SK-N-SH treated with all-trans-retinoic acid at 6 μM for 48 hours (cell line): ENCODE results near the gene FSIP1.

Source experiments
- RARB ChIP-seq: fragments of 250-450 bp; sonication (Bioruptor Pico); IDR thresholded peaks from 2 replicates; pipeline ENCODE4 v1.8.0; 2021; ENCODE audit warnings: mild to moderate bottlenecking, moderate library complexity
- TCF4 ChIP-seq: fragments of 250-450 bp; sonication (Bioruptor Pico); IDR thresholded peaks from 2 replicates; pipeline ENCODE4 v1.8.0; 2021; ENCODE audit warnings: mild to moderate bottlenecking, moderate library complexity, borderline replicate concordance
- TF ChIP-seq, protein P1 (sequence below): fragments of 250-450 bp; sonication (Bioruptor Pico); IDR thresholded peaks from 2 replicates; pipeline ENCODE4 v1.8.0; 2020; ENCODE audit warnings: mild to moderate bottlenecking, moderate library complexity, borderline replicate concordance
- TF ChIP-seq, protein P2 (sequence below): fragments of 250-450 bp; sonication (Bioruptor Pico); IDR thresholded peaks from 2 replicates; pipeline ENCODE4 v1.5.0; 2020; ENCODE audit warnings: mild to moderate bottlenecking, moderate library complexity

GRCh38 chr15:39616731-39617455 is 165.7 kb downstream of the FSIP1 start:
- TF ChIP-seq, protein P1, sequence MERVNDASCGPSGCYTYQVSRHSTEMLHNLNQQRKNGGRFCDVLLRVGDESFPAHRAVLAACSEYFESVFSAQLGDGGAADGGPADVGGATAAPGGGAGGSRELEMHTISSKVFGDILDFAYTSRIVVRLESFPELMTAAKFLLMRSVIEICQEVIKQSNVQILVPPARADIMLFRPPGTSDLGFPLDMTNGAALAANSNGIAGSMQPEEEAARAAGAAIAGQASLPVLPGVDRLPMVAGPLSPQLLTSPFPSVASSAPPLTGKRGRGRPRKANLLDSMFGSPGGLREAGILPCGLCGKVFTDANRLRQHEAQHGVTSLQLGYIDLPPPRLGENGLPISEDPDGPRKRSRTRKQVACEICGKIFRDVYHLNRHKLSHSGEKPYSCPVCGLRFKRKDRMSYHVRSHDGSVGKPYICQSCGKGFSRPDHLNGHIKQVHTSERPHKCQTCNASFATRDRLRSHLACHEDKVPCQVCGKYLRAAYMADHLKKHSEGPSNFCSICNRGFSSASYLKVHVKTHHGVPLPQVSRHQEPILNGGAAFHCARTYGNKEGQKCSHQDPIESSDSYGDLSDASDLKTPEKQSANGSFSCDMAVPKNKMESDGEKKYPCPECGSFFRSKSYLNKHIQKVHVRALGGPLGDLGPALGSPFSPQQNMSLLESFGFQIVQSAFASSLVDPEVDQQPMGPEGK = no peak
- TF ChIP-seq RARB (CRISPR knock-in tag) (no peak), TCF4 (CRISPR knock-in tag) (no peak)
- TF ChIP-seq, protein P2, sequence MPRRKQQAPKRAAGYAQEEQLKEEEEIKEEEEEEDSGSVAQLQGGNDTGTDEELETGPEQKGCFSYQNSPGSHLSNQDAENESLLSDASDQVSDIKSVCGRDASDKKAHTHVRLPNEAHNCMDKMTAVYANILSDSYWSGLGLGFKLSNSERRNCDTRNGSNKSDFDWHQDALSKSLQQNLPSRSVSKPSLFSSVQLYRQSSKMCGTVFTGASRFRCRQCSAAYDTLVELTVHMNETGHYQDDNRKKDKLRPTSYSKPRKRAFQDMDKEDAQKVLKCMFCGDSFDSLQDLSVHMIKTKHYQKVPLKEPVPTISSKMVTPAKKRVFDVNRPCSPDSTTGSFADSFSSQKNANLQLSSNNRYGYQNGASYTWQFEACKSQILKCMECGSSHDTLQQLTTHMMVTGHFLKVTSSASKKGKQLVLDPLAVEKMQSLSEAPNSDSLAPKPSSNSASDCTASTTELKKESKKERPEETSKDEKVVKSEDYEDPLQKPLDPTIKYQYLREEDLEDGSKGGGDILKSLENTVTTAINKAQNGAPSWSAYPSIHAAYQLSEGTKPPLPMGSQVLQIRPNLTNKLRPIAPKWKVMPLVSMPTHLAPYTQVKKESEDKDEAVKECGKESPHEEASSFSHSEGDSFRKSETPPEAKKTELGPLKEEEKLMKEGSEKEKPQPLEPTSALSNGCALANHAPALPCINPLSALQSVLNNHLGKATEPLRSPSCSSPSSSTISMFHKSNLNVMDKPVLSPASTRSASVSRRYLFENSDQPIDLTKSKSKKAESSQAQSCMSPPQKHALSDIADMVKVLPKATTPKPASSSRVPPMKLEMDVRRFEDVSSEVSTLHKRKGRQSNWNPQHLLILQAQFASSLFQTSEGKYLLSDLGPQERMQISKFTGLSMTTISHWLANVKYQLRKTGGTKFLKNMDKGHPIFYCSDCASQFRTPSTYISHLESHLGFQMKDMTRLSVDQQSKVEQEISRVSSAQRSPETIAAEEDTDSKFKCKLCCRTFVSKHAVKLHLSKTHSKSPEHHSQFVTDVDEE (CRISPR knock-in tag) = no peak
